GM21526 (cell line): ENCODE results near the gene IQSEC3.

Experiments
- ATAC-seq: cut with Tn5 transposase; IDR thresholded peaks from one replicate; pipeline ENCODE4 v1.9.1; 2021; ENCODE audit warnings: moderate library complexity; ENCODE audit not compliant: unreplicated experiment, low FRiP score

The IQSEC3 gene

DNA sequence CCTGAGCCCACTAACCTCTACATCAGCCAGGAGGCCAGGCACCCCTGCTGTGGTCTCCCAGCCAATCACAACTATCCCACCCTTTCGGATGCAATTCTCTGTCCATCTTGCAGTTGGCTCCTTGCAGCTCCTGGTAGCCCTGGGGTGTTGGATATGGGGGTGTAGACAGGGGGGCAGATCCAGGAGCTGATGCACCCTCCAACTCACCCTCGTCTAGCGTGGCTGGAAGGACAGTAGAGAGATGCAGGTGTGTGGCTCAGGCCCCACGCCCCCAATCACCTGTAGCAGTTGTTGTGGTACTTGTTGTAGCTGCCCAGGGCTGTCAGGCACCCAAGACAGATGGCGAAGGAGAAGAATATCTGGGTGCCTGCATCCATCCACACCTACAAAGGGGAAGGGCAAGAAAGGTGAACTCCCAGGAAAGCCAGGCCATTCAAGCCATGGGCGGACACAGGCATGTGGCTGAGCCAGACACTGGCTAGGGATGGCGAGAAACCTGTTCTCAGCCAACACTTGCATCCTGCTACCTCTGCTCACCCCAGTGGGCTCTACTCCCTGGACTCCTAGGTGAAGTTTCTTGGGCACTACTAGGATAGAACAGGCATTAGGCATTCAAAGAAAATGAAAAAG, 160.8 kb downstream of the IQSEC3 start:
- ATAC-seq = no peak
